GM19238 (cell line): ENCODE measurements around the gene WNT10A.

Source experiments
- DNase-seq: peaks from one replicate; pipeline ENCODE4 v3.0.0; 2011; ENCODE audit warnings: low spot score; ENCODE audit not compliant: insufficient read length

Gene WNT10A

GRCh38 chr2:218877331-218877730 lies 3.3 kb upstream of the WNT10A start:
- DNase-seq = no peak

GRCh38 chr2:218877891-218878290 lies 2.8 kb upstream of the WNT10A start:
- DNase-seq = no peak

- DNase-seq = no peak
These were observed 2.2 kb upstream of the WNT10A start for GRCh38 chr2:218878486-218878885.

GRCh38 chr2:218878926-218879761 lies 1.5 kb upstream of the WNT10A start:
- DNase-seq = no peak

- no peak for DNase-seq
These were observed 913 bp upstream of the WNT10A start for GRCh38 chr2:218879776-218880101.

- no peak for DNase-seq
These were observed 375 bp downstream of the WNT10A start for GRCh38 chr2:218880859-218881594.

- DNase-seq = no peak
These were observed 1.2 kb downstream of the WNT10A start for GRCh38 chr2:218881744-218882460.

- DNase-seq = no peak
These were observed 1.8 kb downstream of the WNT10A start for GRCh38 chr2:218882461-218882816.

GRCh38 chr2:218882866-218883366 lies 2.3 kb downstream of the WNT10A start:
- no peak for DNase-seq

GRCh38 chr2:218883491-218884490 lies 3.1 kb downstream of the WNT10A start:
- DNase-seq = no peak

- DNase-seq = no peak
These were observed 3.9 kb downstream of the WNT10A start for GRCh38 chr2:218884519-218884918.

GRCh38 chr2:218885981-218886947 lies 5.6 kb downstream of the WNT10A start:
- no peak for DNase-seq

- no peak for DNase-seq
These were observed 6.4 kb downstream of the WNT10A start for GRCh38 chr2:218887079-218887478.

GRCh38 chr2:218888341-218888740 lies 7.7 kb downstream of the WNT10A start:
- DNase-seq = no peak

GRCh38 chr2:218889937-218890336 lies 9.3 kb downstream of the WNT10A start:
- no peak for DNase-seq

- no peak for DNase-seq
These were observed 9.7 kb downstream of the WNT10A start for GRCh38 chr2:218890369-218890768.

GRCh38 chr2:218891275-218892135 lies 10.9 kb downstream of the WNT10A start:
- no peak for DNase-seq

- DNase-seq = no peak
These were observed 12.2 kb downstream of the WNT10A start for GRCh38 chr2:218892693-218893348.
